Mucosa of gallbladder (tissue), 1 donor: ENCODE measurements around the gene ILK. TPM values are rescaled to one million over a fixed set of nuclear protein-coding genes. Genes with fewer than 3 reads are reported as not detected.

ENCODE experiments used
- DNase-seq: peaks from one replicate; pipeline ENCODE4 v3.0.0-alpha.2; 2020; ENCODE audit warnings: low spot score
- total RNA-seq: library from RNA; stranded (reverse); gene quantifications from one replicate; pipeline ENCODE4 v1.2.1, GENCODE V29; 2021
- donor health status: DM: no; HTN: no; CAD: no.

Gene ILK
- total RNA-seq, 1 donor from 2014 or later: 261 TPM

DNA sequence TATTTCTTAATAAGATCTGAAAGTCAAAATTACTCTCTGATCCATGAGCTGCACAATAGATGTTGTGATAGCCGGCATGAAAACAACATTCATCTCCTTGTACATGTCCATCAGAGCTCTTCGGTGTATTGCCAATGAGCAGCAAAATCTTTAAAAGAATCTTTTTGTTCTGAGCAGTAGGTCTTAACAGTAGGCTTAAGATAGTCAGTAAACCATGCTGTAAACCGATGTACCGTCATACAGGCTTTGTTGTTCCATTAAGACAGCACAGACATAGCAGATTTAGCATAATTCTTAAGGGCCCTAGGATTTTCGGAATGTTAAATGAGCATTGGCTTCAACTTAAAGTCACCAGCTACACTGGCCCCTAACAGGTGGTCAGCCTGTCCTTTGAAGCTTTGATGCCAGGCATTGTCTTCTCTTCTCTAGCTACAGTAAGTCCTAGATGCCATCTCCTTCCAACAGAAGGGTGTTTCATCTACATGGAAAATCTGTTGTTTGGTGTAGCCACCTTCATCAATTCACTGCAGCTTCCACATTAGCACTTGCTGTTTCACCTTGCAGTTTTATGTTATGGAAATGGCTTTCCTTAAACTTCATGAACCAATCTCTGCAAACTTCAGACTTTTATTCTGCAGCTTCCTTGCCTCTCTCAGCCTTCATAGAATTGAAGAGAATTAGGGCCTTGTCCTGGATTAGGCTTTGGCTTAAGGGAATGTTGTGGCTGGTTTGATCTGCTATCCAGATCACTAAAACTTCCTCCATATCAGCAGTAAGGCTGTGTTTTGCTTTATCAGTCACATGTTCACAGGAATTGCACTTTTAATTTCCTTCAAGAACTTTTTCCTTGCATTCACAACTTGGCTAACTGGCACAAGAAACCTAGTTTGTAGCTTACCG, 28.5 kb upstream of the ILK start:
- no peak for DNase-seq

GRCh38 chr11:6576471-6577373, 26.9 kb upstream of the ILK start:
- DNase-seq: no peak

DNA sequence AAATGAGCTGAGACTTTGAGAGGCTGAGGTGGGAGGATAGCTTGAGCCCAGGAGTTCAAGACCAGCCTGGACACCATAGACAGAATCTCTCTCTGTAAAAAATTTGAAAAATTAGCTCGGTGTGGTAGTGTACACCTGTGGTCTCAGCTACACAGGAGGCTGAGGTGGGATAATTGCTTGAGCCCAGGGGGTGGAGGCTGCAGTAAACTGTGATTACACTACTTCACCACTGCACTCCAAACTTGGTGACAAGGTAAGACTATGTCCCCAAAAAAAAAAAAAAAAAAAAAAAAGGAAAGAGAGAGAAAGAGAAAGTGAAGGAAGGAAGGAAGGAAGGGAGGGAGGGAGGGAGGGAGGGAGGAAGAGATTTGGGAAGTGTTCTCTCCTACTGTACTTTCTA, 25.4 kb upstream of the ILK start:
- DNase-seq: no peak

DNA sequence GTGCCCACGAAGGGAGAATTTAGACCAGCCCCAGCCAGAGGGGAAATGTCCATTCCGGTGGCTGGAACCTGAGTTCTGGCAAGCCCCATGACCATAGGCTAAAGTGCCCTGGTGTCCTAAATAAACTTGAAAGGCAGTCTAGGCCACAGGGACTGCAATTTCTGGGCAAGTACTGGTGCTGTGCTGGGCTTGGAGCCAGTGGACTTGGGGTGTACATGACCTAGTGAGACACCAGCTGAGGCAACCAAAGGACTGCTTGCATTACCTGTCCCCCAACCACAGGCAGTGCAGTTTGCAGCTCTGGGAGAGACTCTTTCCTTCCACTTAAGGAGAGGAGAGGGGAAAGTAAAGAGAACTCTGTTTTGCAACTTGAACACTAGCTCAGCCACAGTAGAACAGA, 23.9 kb upstream of the ILK start:
- DNase-seq: no peak

DNA sequence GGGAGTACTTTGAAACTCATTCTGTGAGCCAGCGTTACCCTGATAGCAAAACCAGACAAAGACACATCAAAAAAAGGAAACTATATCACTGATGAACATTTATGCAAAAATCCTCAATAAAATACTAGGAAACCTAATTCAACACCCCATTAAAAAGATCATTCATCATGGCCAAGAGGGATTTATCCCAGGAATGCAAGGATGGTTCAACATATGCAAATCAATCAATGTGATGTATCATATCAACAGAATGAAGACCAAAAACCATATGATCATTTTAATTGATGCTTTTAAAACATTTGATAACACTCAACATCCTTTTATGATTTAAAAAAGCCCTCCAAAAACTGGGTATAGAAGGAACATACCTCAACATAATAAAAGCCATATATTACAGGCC, 20.0 kb upstream of the ILK start:
- DNase-seq: no peak

GRCh38 chr11:6584528-6584927, 19.0 kb upstream of the ILK start:
- DNase-seq: no peak

DNA sequence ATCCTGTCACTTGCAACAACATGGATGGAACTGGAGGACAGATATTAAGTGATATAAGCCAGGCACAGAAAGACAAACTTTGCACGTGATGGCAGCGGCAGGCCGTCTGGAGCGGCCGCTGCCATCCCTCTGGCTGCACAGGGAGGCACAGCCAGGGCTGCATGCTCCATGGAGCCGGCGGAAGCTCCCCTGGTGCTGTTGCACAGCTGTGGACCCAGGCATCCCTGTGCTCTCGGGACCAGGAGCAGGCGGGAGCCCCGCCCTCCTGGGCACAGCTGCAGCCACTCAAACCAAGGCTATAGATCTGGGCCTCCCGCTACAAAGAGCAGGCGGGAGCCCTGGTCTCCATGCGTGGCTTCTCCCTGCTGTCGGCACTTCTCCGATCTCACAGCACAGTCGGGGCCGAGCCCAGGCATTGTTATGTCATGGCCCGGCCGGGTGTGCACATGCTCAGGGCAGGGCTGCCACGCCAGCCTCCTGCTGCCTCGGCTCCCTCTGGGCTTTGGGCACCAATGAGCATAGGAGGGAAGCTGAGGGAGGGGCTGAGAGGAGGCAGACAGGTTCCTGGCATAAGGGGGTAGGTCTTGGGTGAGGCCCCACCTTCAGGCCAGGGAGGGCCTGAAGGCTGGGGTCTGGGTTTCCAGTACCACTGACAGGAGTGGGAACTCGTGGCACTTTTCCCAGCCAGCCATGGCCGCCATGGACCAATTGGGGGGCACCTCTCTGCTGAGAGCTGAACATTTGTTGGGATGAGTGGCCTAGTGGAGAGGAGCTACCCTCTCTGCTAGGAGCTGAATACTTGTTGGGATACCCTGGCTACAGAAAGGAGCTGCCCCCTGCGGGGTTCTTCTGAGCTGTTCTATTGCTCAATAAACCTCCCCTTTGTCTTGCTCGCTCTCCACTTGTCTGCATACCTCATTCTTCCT, 16.9 kb upstream of the ILK start:
- DNase-seq: no peak

DNA sequence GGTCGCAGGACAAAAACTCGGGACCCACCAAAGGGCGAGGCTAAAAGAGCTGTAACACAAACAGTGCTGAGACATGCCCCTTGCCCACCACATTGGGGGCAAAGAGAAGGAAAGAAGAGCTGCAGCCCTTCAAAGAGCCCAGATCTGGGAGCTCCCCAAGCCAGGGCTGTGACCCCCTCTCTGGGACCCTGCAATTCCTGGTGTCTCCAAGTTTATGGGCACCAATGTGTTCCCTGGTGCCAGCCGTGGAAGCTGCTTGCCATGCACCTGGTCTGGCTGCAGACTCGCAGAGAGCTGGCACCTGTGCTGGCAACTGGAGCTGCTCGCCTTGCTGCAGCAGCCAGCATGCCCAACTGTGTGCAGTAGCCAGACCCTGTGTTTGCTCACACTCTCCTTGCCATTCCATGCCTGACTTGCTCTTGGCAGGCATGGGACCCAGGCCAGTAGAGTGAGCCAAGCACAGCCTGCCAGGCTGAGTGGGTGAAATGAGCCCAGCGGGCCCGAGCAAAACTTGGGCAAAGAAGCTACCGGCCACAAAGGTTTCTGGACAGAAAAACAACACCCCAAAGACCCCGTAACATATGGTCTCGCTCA, 16.1 kb upstream of the ILK start:
- DNase-seq: no peak

DNA sequence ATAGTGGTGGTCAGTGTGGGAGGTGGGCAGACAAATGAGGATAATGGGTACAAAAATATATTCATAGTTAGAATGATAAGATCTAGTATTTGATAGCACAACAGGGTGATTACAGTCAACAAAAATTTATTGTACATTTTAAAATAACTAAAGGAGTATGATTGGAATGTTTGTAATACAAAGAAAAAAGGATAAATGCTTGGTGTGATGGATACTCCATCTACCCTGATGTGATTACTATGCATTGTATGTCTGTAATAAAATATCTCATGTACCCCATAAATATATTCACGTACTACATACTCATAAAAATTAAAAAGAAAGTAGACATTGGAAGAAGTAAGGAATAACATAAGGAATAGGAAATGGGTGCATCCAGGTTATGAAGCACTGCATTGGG, 15.6 kb upstream of the ILK start:
- DNase-seq: no peak

DNA sequence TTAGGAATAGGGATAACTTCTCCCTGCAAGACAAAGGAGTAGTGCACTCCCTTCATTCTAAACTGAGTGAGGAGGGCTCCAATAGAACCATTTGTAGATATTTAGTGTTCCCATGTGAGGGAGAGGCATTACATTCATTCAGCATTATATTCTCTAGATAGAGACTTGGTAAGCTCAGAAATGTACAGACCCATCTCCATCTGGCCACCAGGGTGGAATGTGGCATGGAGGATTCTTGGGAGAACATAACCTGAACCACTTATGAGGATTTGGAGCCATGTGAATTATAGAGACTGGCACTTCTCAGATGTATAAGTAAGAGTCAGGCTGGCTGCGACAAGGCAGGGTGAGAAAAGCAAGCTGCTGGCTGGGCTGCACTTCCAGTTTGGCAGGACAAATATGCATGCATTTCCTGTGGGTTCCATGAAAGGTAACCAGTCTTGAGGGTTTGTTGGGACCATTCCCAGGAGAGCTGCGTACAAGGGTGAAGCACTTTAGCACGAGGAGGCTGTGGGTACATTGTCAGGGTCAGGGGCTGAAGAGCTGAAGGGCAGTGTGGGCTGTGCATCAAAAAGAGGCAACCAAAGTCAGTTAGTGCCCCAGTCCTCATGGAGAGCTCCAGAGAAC, 9.3 kb upstream of the ILK start:
- DNase-seq: no peak

DNA sequence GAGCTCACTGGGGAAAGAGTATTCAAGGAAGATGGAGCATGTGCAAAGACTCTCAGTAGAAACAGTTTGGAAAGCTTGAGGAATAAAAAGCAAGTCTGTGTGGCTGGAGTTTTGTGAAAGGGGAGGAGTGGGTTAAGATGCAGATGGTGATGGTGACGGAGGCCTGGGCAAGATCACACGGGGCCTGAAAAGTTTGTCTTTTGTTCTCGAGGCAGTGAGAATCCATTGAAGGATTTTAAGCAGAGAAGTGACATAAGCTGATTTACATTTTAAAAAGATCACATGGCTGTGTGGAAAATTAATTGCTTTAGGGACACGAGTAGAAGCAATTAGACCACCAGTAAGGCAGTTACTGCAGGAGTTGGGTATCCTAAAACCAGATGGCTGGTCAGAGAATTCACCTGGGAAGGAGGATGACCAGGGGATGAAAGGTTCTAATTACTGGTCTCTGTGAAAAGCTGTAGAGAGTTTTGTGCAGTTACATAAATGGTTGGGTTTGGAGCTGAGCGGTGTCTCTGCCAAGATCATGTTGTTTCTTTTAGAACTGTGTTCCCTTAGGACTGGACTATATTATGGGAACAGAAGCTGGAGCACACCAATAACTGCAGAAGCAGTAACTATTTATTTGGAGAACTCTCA, 7.2 kb upstream of the ILK start:
- DNase-seq: no peak

- no peak for DNase-seq
Observed at GRCh38 chr11:6598555-6598954, 5.0 kb upstream of the ILK start.

DNA sequence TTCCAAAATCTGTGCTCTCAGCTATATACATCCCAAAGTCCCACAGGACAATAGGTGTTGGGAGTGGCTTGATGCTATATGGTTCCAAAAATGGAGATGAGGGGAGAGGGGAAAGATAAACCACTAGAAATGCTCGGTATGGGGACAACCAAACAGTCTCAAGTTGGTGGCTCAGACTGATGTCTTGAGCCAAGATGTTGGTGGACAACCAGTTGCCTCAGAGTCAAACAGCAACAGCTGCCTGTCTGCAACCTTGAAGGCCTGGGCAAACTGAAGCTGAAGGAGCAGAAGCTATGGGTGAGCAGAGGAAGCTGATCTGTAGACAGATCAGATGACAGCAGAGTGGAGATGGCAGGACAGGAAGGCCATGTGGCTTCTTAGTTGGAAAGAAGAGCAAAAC, 4.1 kb upstream of the ILK start:
- DNase-seq: no peak

GRCh38 chr11:6599881-6600390, 3.6 kb upstream of the ILK start:
- peak; percentile 7 for DNase-seq

DNA sequence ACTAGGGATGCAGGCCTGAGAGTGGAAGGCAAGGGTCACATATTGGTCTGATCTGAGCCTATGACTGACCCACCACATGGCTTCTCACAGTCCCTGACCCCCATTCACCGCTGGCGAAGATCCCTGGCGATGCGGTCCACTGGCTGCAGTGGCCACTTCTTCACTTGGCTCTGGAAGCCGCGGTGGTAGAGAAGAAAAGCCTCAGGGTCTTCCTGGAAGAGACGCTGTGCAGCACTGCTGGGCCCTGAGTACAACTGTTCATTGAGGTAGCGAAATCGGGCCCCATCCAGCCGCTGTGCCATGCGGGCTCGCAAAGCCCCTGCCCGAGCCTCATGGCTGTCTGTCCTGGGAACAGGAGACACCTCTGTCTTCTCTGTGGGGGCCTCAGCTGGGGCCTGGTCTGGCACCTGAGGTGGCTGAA, 2.5 kb upstream of the ILK start:
- peak; percentile 9 for DNase-seq

GRCh38 chr11:6602096-6602940, 1.3 kb upstream of the ILK start:
- DNase-seq: peak; percentile 9

GRCh38 chr11:6604081-6604626, 580 bp downstream of the ILK start:
- peak; percentile 56 for DNase-seq

DNA sequence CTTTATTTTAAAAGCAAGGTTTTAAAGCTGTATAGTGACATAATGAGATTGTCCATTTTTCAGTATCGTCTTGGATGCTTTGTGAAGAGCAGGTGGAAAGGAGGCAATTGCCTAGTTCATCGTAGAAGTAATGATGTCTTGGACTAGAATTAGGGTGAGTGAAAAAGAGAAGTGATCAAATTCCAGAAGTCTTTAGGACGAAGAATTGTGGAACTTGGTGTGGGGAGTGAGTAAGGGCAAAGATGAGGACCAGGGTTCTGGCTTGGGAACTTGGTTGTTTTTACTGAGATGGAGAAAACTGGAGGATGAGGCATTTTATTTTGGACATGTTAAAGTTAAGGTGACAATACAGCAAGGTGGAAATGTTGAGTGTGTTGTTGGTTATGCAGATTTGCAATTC, 1.2 kb downstream of the ILK start:
- no peak for DNase-seq
